Upper lobe of left lung (tissue), 4 donors: Measurements from ENCODE around the gene ITPKB.

Experiments
- CTCF ChIP-seq, 6 experiments: fragments of 450-650 bp in 4 of 6; fragments of 200-600 bp in 2 of 6; sonication (generic) in 2 of 6; IDR thresholded peaks; one replicate each; pipeline ENCODE4 v1.5.1; 2016 to 2019; ENCODE audit warnings: antibody characterized with exemption in 6 of 6
- POLR2A ChIP-seq, 4 donors: fragments of 450-650 bp; IDR thresholded peaks; one replicate each; pipeline ENCODE4 v1.5.1; 2016 to 2017; ENCODE audit warnings: antibody characterized with exemption in 4 of 4, mild to moderate bottlenecking in 2 of 4
- POLR2AphosphoS5 ChIP-seq, 2 donors: sonication (generic); formaldehyde crosslinking; IDR thresholded peaks; one replicate each; pipeline ENCODE4 v1.5.1; 2017; ENCODE audit warnings: antibody characterized with exemption in 2 of 2

GRCh38 chr1:226647719-226648118 is 91.4 kb downstream of the ITPKB start:
- TF ChIP-seq CTCF (IDR thresholded peaks at IDR 0.05) (no peak), POLR2A (IDR thresholded peaks at IDR 0.05) (no peak), POLR2AphosphoS5 (IDR thresholded peaks at IDR 0.05) (no peak)
